ENCODE measurements around the gene MRPL37.

Gene MRPL37

GRCh38 chr1:54180701-54181360 is 19.1 kb upstream of the MRPL37 start:
- Histone ChIP-seq H3F3A (ENCODE audit: insufficient read depth) (no peaks in the 10 kb centered on the region), H3K4me2 (ENCODE audit: low read depth, low read length, poor library complexity, severe bottlenecking) (no peak overlapping the region), H2AFZ (ENCODE audit: low read depth, low read length, severe bottlenecking) (no peak overlapping the region), H3K36me3 (ENCODE audit: low read length) (no peaks in the 10 kb centered on the region), H3K27ac (ENCODE audit: low read depth, low read length) (no peak overlapping the region), H3K9me2 (replicated peaks; ENCODE audit: insufficient read depth, low read length) (no peaks in the 10 kb centered on the region), H3K27me3 (ENCODE audit: low read length) (no peaks in the 10 kb centered on the region), H3K9ac (ENCODE audit: low read length) (no peak overlapping the region), H3K4me3 (ENCODE audit: insufficient read depth, low read length, poor library complexity, severe bottlenecking) (no peak overlapping the region), H3K9me3 (ENCODE audit: insufficient read depth, low read length) (no peaks in the 10 kb centered on the region), H3K79me2 (ENCODE audit: insufficient read depth, low read length) (no peaks in the 10 kb centered on the region), H4K20me1 (ENCODE audit: low read depth, low read length) (no peaks in the 10 kb centered on the region)
- TF ChIP-seq EZH2phosphoT487 (conservative IDR thresholded peaks at IDR 0.05; ENCODE audit: low read length) = no peak
- TF ChIP-seq, protein P1, sequence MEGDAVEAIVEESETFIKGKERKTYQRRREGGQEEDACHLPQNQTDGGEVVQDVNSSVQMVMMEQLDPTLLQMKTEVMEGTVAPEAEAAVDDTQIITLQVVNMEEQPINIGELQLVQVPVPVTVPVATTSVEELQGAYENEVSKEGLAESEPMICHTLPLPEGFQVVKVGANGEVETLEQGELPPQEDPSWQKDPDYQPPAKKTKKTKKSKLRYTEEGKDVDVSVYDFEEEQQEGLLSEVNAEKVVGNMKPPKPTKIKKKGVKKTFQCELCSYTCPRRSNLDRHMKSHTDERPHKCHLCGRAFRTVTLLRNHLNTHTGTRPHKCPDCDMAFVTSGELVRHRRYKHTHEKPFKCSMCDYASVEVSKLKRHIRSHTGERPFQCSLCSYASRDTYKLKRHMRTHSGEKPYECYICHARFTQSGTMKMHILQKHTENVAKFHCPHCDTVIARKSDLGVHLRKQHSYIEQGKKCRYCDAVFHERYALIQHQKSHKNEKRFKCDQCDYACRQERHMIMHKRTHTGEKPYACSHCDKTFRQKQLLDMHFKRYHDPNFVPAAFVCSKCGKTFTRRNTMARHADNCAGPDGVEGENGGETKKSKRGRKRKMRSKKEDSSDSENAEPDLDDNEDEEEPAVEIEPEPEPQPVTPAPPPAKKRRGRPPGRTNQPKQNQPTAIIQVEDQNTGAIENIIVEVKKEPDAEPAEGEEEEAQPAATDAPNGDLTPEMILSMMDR (IDR thresholded peaks at IDR 0.05; ENCODE audit: insufficient read depth, low read length, poor library complexity, severe bottlenecking) = no peak

DNA sequence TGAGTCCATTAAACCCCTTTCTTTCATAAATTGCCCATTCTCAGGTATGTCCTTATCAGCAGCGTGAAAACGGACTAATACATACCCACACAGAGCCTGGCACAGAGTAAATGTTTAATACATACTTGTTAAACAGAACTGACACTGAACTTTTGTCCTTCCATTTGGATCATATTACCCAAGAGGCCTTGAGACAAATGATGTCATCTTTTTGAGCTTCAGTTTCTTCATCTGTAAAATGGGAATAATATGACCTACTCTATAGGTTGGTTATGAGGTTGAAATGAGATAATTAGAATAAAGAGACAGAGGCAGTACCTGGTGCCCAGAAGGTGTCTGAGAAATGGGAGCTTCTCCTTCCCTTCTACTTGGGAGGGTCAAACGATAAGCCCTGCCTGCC is 13.9 kb upstream of the MRPL37 start:
- H3K9me3 ChIP-seq (ENCODE audit: insufficient read depth, low read length) = no peaks in the 10 kb centered on the region
- TF ChIP-seq, protein P1 (IDR thresholded peaks at IDR 0.05; ENCODE audit: insufficient read depth, low read length, poor library complexity, severe bottlenecking) = no peak
- TF ChIP-seq EZH2phosphoT487 (conservative IDR thresholded peaks at IDR 0.05; ENCODE audit: low read length) = no peak
- H3K4me2 ChIP-seq (ENCODE audit: low read depth, low read length, poor library complexity, severe bottlenecking) = no peak overlapping the region
- H3K9me2 ChIP-seq (replicated peaks; ENCODE audit: insufficient read depth, low read length) = no peaks in the 10 kb centered on the region
- no peaks in the 10 kb centered on the region for H3F3A ChIP-seq (ENCODE audit: insufficient read depth)
- no peaks in the 10 kb centered on the region for H3K27me3 ChIP-seq (ENCODE audit: low read length)
- H2AFZ ChIP-seq (ENCODE audit: low read depth, low read length, severe bottlenecking) = no peak overlapping the region
- H3K4me3 ChIP-seq (ENCODE audit: insufficient read depth, low read length, poor library complexity, severe bottlenecking) = no peak overlapping the region
- H3K79me2 ChIP-seq (ENCODE audit: insufficient read depth, low read length) = no peaks in the 10 kb centered on the region
- H3K36me3 ChIP-seq (ENCODE audit: low read length) = no peaks in the 10 kb centered on the region
- no peak overlapping the region for H3K9ac ChIP-seq (ENCODE audit: low read length)
- H3K27ac ChIP-seq (ENCODE audit: low read depth, low read length) = no peak overlapping the region
- no peaks in the 10 kb centered on the region for H4K20me1 ChIP-seq (ENCODE audit: low read depth, low read length)

DNA sequence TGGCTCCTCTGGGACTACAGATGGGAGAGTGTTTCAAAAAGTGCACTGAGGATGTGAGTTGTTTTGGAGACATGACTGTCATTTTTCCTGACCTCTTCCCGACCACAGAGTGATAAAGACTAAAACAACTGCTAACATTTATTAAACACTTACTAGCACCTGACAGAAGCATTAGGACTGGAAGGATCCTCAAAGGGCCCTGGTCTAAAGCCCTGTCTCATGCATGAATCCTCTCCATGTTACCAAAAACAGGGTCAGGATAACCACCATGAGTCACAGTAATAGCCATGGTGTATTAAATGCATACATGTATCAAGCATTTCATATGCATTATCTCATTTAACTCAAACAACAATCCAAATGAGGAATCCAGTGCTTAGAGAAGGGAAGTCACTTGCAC is 11.7 kb upstream of the MRPL37 start:
- no peaks in the 10 kb centered on the region for H3F3A ChIP-seq (ENCODE audit: insufficient read depth)
- H3K9ac ChIP-seq (ENCODE audit: low read length) = no peak overlapping the region
- no peak overlapping the region for H3K4me2 ChIP-seq (ENCODE audit: low read depth, low read length, poor library complexity, severe bottlenecking)
- H3K79me2 ChIP-seq (ENCODE audit: insufficient read depth, low read length) = no peaks in the 10 kb centered on the region
- no peaks in the 10 kb centered on the region for H4K20me1 ChIP-seq (ENCODE audit: low read depth, low read length)
- no peaks in the 10 kb centered on the region for H3K27me3 ChIP-seq (ENCODE audit: low read length)
- 0 out of 2 replicates have a peak, but pooled peaks cover 2% of the 10 kb centered on the region for H3K36me3 ChIP-seq (ENCODE audit: low read length)
- no peak overlapping the region for H3K27ac ChIP-seq (ENCODE audit: low read depth, low read length)
- no peaks in the 10 kb centered on the region for H3K9me2 ChIP-seq (replicated peaks; ENCODE audit: insufficient read depth, low read length)
- no peak overlapping the region for H3K4me3 ChIP-seq (ENCODE audit: insufficient read depth, low read length, poor library complexity, severe bottlenecking)
- H2AFZ ChIP-seq (ENCODE audit: low read depth, low read length, severe bottlenecking) = no peak overlapping the region
- H3K9me3 ChIP-seq (ENCODE audit: insufficient read depth, low read length) = no peaks in the 10 kb centered on the region
- TF ChIP-seq EZH2phosphoT487 (conservative IDR thresholded peaks at IDR 0.05; ENCODE audit: low read length) = no peak
- TF ChIP-seq, protein P1 (IDR thresholded peaks at IDR 0.05; ENCODE audit: insufficient read depth, low read length, poor library complexity, severe bottlenecking) = no peak
